Fibroblast of peridontal ligament (primary cell): ENCODE results near the gene HOXA3.

Source experiments
- DNase-seq: peaks from one replicate; pipeline ENCODE4 v3.0.0-alpha.2; 2010; ENCODE audit errors: extremely low read depth

The HOXA3 gene

GRCh38 chr7:27115221-27116026 lies 37.0 kb downstream of the HOXA3 start:
- DNase-seq, result no peak

GRCh38 chr7:27114881-27115220 lies 37.5 kb downstream of the HOXA3 start:
- no peak for DNase-seq

GRCh38 chr7:27113991-27114769 lies 38.2 kb downstream of the HOXA3 start:
- no peak for DNase-seq

DNA sequence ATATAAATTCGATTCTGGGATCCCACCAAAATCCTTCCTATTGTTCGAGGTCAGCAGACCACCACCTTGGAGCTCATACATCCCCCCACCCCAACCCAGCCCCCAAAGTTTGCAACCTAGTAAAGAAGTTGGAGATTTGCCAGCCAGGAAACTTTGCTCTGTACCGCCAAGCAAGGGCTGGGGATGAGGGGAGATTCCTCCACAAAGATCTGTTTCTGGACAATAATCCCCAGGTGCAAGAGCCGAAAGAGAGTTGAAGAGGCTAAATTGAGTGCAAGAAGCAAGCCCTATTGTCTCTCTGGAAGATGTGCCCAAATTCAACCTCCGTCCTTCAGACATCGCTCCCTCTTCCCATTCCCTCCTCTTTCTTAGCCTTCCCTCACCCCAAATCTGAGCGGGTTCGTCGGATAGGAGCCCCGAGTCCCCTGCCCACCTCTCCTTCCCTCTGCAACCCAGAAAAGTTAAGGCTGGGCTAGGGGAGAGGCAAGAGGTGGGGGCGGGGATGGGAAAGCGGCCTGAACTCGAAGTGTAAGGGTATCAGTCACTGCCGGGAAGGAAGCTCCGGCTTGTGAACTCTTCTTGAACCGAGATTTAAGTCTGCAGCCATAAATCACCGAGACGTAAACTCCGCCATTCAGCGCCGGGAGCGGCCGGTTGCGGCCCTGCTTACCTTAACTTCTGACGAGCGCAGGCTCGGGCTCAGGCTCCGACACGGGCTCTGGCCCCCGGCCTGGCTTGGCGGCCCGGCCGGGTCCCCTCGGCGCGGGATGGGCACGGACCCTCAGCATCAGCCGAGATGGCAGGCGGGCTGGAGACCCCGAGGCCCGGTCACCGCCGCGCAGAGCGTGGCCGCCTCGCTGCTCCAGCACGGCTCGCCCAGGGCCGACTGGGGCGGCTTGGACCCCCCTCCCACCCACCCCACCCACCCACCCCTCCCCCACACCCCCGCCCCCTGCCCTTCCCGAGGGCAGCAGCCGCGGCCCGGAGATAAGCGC lies 39.1 kb downstream of the HOXA3 start:
- no peak for DNase-seq

GRCh38 chr7:27112361-27112760 lies 40.0 kb downstream of the HOXA3 start:
- DNase-seq, result no peak

DNA sequence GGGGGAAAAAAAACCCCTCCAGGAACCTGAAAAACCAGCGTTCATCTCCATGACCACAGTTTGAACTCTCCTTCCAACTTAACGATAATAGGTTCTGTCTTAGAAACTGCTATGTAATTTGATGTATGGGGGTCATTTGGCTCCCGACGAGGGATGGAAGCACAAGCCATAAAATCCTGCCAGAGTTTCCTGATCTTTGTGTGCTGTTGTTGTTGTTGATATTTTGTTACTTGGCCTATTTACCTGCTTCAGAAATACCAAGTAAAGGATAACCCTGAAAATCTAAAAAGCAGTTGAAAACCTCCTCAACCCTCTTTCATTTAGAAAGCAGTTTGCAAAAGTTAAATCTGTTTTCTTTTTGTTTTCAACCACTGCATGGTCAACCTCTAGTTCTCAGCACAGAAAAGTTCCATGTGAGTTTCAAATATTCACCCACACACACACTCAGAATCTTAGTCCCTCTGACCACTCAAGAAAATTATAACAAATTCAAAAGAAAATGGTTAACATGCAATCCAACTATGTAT lies 40.6 kb downstream of the HOXA3 start:
- no peak for DNase-seq

DNA sequence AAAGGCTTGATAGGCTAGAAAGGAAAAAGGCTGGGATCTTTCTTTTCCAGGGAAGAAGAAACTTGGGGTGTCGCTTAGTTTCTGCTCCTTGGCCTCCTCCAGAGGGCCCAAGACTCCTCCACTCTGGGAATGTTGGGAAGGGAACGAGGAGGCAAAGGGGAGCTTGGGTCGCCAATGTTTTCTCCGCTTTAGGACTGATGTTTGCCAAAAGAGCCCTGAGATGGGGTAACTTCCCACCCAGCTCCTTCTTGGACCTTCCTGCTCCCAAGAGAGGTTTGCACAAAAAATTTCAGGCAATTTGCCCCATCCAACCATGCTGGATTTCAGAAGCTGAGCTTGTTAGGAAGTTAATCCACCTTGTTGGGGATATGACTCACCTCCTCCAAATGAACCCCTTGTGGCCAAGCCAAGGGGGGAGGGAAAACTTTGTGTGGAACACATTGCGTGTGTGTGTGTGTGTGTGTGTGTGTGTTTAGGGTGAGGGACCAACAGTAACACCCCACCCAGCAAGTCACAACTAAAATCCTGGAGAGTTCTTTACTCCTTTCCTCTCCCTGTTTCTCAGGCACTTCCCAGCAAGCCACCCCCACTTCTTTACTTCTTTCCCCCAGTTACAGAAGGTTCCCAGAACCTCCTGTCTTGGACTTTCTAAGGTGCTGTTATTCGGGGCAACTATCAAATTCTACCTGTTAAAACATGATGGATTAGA lies 41.2 kb downstream of the HOXA3 start:
- DNase-seq, result no peak

DNA sequence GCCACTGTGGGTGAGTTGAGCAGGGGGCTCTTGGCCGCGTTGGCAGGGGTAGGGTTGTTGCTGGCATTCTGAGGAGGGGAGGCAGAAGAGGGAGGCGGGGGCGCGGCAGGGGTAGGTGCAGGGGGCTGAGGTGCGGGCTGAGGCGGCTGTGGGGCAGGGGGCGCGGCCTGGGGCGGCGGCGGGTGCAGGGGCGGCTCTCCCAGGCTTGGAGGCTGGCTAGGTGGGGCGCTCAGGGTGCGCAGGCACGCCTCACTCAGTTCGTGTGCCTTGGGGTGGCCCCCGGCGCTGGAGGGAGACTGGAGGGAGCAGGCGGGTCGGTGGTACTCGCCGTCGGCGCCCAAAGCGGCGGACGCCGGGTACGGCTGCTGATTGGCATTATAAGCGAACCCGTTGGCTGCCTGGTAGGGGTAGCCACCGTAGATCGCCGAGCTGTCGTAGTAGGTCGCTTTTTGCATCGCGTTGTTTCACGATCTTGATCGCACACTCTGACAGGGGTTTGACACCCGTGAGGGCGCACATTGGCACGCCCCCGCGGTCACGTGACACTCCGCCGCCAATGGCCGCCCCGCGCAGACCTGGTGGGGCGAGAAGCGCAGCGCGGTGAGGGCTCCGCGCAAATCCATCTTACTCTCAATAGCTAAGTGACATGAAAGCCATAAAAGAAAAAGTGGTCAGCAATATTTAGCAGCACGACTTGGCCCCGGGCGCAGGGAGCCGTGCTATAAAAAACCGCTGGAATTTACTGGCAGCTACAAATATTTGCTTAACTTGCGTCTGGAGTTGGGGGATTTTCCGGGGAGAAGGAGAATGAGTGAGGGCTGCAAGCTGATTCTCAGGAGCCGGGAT lies 42.0 kb downstream of the HOXA3 start:
- no peak for DNase-seq

DNA sequence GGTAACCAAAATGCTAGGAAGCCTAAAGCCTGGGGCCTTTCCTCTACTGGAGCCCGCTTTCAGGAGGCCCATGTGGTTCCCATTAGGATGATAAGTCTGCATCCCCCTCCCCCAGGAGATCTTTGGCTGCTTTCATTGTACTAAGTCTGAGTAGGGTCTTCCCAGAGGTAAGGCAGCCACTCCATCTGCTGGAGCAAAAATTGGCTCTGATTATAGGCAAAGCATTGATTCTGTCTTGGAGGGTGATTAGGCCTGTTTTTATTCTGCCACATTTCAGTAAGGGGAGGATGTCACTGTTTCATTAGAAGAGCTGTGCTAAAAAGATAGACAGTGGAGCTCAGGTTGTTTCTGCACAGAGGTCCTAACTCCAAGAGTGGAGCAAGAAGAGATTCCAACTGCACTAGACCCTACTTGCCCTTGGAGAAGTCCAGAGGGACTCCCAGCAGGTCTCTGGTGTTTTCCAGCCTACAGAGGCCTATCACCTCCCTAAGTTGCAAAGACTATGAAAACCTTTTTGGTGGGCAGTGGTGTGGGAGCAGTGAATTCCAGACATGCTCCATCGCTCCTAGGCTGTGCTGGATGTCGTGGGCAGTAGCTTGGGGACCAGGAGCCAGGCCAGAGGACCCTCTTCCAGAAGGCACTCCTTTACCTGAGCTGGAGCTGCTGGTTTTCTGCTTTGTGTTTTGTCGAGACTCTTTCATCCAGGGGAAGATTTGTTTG lies 42.8 kb downstream of the HOXA3 start:
- DNase-seq, result no peak

DNA sequence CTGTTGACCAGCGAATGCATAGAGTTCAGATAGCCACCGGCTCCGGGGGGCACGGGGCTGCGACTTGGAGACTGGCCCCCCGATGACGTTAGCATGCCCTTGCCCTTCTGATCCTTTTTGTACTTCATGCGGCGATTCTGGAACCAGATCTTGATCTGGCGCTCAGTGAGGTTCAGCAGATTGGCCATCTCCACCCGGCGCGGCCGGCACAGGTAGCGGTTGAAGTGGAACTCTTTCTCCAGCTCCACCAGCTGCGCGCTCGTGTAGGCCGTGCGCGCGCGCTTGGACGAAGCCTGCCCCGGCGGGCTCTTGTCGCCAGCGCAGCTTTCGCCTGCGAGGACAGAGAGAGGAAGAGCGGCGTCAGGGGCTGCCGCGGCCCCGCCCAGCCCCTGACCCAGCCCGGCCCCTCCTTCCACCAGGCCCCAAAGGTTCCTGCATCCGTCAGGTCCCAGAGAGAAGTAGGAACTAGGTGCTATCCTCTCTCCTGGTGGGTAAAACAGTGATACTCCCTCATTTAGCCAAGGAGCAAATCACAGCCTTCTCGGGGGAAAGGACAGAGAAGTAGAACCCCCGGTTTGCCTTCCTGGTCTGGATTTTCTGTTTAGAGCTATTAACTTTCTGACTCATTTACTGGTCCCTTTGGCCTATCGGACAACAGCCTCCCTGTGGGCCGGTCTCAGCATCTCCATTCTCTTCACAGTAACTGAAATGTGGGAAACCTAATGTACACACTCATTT lies 43.8 kb downstream of the HOXA3 start:
- DNase-seq, result no peak

GRCh38 chr7:27107391-27108381 lies 44.7 kb downstream of the HOXA3 start:
- DNase-seq, result no peak

- DNase-seq, result no peak
Observed at GRCh38 chr7:27106901-27107240, 45.5 kb downstream of the HOXA3 start.

DNA sequence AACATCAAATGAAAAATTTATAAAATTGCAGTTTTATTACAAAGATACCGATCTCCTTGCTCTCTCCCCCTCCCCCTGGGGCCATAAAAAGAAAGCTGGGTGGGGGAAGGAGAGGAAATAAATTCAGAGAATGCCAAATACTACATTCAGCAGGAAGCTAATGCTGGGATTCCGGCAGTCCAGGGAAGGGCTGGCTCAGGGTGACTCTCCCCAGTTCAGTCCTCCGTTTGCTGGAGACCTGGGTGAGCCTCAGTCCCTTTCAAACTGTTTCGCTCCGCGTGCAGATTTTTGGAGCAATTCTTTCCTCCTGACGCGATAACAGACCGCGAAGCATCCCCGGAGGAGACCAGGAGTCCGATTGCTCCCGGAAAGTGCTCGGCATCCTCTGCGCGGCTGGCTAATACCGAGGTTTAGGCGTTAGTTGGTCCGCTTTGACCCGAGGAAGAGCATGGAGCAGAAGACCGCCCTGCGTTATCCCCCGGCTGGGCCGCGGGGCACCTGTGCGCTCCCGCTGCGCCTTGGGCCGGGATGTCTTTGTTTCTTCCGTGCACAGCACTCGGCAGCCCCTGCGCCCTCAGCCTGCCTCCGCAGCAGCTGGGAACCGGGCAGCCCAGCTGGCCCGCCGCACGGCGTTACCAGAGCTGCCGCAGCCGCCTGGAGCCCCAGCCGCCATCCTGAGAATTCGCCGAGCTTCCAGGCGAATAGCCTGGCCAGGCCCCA lies 46.0 kb downstream of the HOXA3 start:
- DNase-seq, result no peak

DNA sequence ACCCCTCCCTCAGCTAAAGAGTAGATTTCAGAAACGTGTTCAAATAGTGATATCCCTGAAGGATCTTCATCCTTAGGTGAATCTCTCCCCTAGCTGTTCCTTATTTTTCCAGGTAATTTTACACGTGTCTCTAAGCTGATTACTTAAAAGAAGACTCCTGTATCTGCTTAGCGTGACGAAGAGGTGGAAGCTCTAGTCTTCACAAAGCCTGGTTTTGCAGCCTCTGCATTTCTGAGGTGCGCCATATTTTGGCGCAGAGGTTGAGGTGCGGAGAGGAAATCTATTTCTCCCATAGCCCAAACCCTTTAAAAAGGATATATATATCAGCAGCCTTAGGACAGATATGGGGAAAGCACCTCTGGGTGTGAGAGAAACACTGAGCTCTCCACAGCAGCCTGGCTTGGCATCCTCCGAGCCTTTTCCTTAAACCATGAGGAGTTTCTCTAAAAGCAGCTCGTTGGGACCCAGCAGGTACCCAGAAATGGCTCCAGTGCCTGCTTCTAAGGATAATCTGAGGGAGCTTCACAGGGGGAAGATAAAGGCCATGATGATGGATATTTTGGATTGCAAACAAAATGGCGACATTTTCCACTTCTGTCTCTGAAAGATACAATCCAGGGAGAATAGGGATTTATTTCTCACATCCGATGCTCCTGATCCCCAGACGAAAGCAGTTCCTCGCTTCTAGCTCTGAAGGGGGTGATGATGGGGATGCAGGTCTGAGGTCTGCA lies 46.9 kb downstream of the HOXA3 start:
- DNase-seq, result no peak

- DNase-seq, result no peak
Observed at GRCh38 chr7:27104341-27105058, 47.9 kb downstream of the HOXA3 start.
